Breast epithelium (tissue), 3 donors: ENCODE data around the gene DYDC2.

ENCODE experiments used
- POLR2AphosphoS5 ChIP-seq, 3 donors: sonication (generic); formaldehyde crosslinking; IDR thresholded peaks; one replicate each; pipeline ENCODE4 v1.6.1; 2017; ENCODE audit warnings: antibody characterized with exemption in 3 of 3
- TF ChIP-seq, protein P1 (sequence below), 3 donors: fragments of 450-650 bp; IDR thresholded peaks; one replicate each; pipeline ENCODE4 v1.5.1; 2016 to 2017; ENCODE audit warnings: antibody characterized with exemption in 3 of 3, mild to moderate bottlenecking in 3 of 3, moderate library complexity in 3 of 3

DNA sequence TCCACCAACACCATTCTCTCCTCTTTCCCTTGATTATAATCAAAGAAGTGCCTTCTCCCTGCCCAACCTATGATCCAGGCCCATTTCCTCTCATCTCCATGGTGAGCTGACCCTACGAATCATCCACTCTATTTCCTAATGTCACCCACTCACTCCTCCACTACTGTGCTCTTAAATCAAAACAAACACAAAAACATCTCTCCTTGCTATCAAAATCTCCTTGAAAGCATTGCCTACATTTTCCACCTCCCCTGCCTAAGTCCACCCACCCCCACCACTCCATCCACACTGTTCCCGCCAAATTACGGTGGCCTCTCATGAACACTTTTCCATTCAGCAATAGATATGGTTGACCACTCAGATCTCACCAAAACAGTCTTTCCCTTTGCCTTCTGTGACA lies 5.4 kb upstream of the DYDC2 start:
- TF ChIP-seq, protein P1, sequence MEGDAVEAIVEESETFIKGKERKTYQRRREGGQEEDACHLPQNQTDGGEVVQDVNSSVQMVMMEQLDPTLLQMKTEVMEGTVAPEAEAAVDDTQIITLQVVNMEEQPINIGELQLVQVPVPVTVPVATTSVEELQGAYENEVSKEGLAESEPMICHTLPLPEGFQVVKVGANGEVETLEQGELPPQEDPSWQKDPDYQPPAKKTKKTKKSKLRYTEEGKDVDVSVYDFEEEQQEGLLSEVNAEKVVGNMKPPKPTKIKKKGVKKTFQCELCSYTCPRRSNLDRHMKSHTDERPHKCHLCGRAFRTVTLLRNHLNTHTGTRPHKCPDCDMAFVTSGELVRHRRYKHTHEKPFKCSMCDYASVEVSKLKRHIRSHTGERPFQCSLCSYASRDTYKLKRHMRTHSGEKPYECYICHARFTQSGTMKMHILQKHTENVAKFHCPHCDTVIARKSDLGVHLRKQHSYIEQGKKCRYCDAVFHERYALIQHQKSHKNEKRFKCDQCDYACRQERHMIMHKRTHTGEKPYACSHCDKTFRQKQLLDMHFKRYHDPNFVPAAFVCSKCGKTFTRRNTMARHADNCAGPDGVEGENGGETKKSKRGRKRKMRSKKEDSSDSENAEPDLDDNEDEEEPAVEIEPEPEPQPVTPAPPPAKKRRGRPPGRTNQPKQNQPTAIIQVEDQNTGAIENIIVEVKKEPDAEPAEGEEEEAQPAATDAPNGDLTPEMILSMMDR (IDR thresholded peaks at IDR 0.05): no peak
- TF ChIP-seq POLR2AphosphoS5 (IDR thresholded peaks at IDR 0.05): no peak
